Measurements from ENCODE around the gene HMGB3.

HMGB3 gene

DNA sequence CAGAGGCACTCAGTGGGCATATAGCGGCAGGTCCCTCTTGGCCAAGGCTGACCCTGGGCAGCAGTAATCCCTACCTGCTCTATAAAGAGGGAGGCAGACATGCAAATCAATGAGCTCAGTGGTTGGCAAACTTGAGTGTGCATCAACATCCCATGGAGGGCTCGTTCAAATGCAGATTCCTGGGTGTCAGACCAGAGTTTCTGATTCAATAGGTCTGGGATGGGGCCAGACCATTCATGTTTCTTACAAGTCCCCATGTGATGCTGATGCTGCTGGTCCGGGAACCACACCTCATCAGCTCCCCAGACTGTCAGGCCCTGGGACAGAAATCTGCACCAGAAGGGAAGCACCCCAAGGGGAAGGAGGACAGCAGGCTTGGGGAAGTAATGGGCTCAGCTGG is 38.9 kb upstream of the HMGB3 start:
- no CpG with 5 or more reads among the region's 3 CpGs for WGBS, 2 donors (ENCODE audit: extremely low coverage in 2 of 2, insufficient read length in 2 of 2, insufficient replicate concordance in 1 of 2)
- no peak overlapping the region for H3K9ac ChIP-seq (ENCODE audit: low read depth, low read length, poor library complexity)
- H3K27ac ChIP-seq (replicated peaks; ENCODE audit: low read length) = no peak overlapping the region
- H2BK120ac ChIP-seq (ENCODE audit: low read depth, low read length) = no peak overlapping the region
- H3K4me1 ChIP-seq (ENCODE audit: control insufficient read depth in 2 of 2, insufficient read depth in 1 of 2, low read depth in 1 of 2, low read length in 2 of 2) = no peaks in the 10 kb centered on the region
- H2AFZ ChIP-seq (ENCODE audit: low read length) = no peak overlapping the region
- no peak for DNase-seq (ENCODE audit: low spot score)
- H4K8ac ChIP-seq (ENCODE audit: low read depth, low read length) = no peak overlapping the region
- no peak overlapping the region for H2BK12ac ChIP-seq (ENCODE audit: low read length)
- H3K4me2 ChIP-seq (ENCODE audit: insufficient read depth, low read length, poor library complexity, severe bottlenecking) = no peak overlapping the region
- no peaks in the 10 kb centered on the region for H3K36me3 ChIP-seq (replicated peaks in 1 of 2; ENCODE audit: control insufficient read depth in 2 of 2, insufficient read depth in 2 of 2, low read length in 2 of 2)
- H3K27me3 ChIP-seq (ENCODE audit: control insufficient read depth in 3 of 3, insufficient read depth in 3 of 3, low read depth in 1 of 3, low read length in 3 of 3) = peaks cover 0 to 20% (median 0%) of the 10 kb centered on the region in 3 experiments
- no peak overlapping the region for H3K14ac ChIP-seq (ENCODE audit: low read length)
- no peak overlapping the region for H2AK5ac ChIP-seq (ENCODE audit: low read depth, low read length)
- no peak overlapping the region for H3K18ac ChIP-seq (ENCODE audit: low read length)
- no peak overlapping the region for H2BK15ac ChIP-seq (ENCODE audit: low read length)
- no peak overlapping the region for H3K4me3 ChIP-seq (ENCODE audit: low read length in 2 of 2)
- no peak overlapping the region for H3K23ac ChIP-seq (ENCODE audit: low read depth, low read length, poor library complexity)
- no peak overlapping the region for H3K4ac ChIP-seq (ENCODE audit: low read length)
- H4K91ac ChIP-seq (ENCODE audit: low read depth, low read length, poor library complexity) = no peak overlapping the region
- no peaks in the 10 kb centered on the region for H3K9me3 ChIP-seq (replicated peaks in 1 of 2; ENCODE audit: control insufficient read depth in 2 of 2, insufficient read depth in 1 of 2, low read depth in 1 of 2, low read length in 2 of 2)
- no peak overlapping the region for H2BK5ac ChIP-seq (ENCODE audit: low read length)
- H3K79me1 ChIP-seq (ENCODE audit: low read depth, low read length) = no peaks in the 10 kb centered on the region

DNA sequence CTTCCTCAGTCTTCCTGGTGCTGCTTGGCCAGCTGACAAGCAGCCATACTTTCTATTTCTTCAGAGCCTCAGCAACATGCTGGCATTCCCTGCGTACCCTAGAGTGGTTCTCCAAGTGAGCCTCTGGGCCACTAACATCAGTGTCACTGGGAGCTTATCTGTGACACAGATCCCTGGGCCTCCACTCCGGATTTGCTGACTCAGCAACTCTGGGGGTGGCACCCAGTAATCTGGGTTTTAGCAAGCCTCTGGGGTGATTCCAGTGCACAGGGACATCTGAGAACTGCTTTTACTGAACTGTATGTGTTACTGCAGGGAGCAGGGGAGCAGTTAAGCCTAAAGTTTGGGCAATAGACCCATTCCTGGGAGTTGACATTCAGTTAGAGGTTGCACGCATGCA is 28.2 kb upstream of the HMGB3 start:
- Histone ChIP-seq H3K4ac (ENCODE audit: low read length) (no peak overlapping the region), H3K4me2 (ENCODE audit: insufficient read depth, low read length, poor library complexity, severe bottlenecking) (no peak overlapping the region), H3K14ac (ENCODE audit: low read length) (no peak overlapping the region), H3K27me3 (ENCODE audit: control insufficient read depth in 3 of 3, insufficient read depth in 3 of 3, low read depth in 1 of 3, low read length in 3 of 3) (peaks cover 0 to 7% (median 0%) of the 10 kb centered on the region in 3 experiments), H2AFZ (ENCODE audit: low read length) (no peak overlapping the region), H3K27ac (replicated peaks; ENCODE audit: low read length) (no peak overlapping the region), H3K79me1 (ENCODE audit: low read depth, low read length) (no peaks in the 10 kb centered on the region), H2BK15ac (ENCODE audit: low read length) (no peak overlapping the region), H3K4me1 (ENCODE audit: control insufficient read depth in 2 of 2, insufficient read depth in 1 of 2, low read depth in 1 of 2, low read length in 2 of 2) (no peaks in the 10 kb centered on the region), H3K23ac (ENCODE audit: low read depth, low read length, poor library complexity) (no peak overlapping the region), H4K91ac (ENCODE audit: low read depth, low read length, poor library complexity) (no peak overlapping the region), H3K9ac (ENCODE audit: low read depth, low read length, poor library complexity) (no peak overlapping the region), H2BK12ac (ENCODE audit: low read length) (no peak overlapping the region), H4K8ac (ENCODE audit: low read depth, low read length) (no peak overlapping the region), H3K36me3 (replicated peaks in 1 of 2; ENCODE audit: control insufficient read depth in 2 of 2, insufficient read depth in 2 of 2, low read length in 2 of 2) (no peaks in the 10 kb centered on the region), H3K9me3 (replicated peaks in 1 of 2; ENCODE audit: control insufficient read depth in 2 of 2, insufficient read depth in 1 of 2, low read depth in 1 of 2, low read length in 2 of 2) (no peaks in the 10 kb centered on the region), H2BK120ac (ENCODE audit: low read depth, low read length) (no peak overlapping the region), H2AK5ac (ENCODE audit: low read depth, low read length) (no peak overlapping the region), H2BK5ac (ENCODE audit: low read length) (no peak overlapping the region), H3K4me3 (ENCODE audit: low read length in 2 of 2) (no peak overlapping the region), H3K18ac (ENCODE audit: low read length) (no peak overlapping the region)
- DNase-seq (ENCODE audit: low spot score) = no peak
- WGBS, 2 donors (ENCODE audit: extremely low coverage in 2 of 2, insufficient read length in 2 of 2, insufficient replicate concordance in 1 of 2) = no CpG with 5 or more reads among the region's 3 CpGs

- no CpG with 5 or more reads among the region's 2 CpGs for WGBS, 2 donors (ENCODE audit: extremely low coverage in 2 of 2, insufficient read length in 2 of 2, insufficient replicate concordance in 1 of 2)
- Histone ChIP-seq H2BK120ac (ENCODE audit: low read depth, low read length) (no peak overlapping the region), H4K91ac (ENCODE audit: low read depth, low read length, poor library complexity) (no peak overlapping the region), H3K14ac (ENCODE audit: low read length) (no peak overlapping the region), H3K9me3 (replicated peaks in 1 of 2; ENCODE audit: control insufficient read depth in 2 of 2, insufficient read depth in 1 of 2, low read depth in 1 of 2, low read length in 2 of 2) (no peaks in the 10 kb centered on the region), H3K9ac (ENCODE audit: low read depth, low read length, poor library complexity) (no peak overlapping the region), H3K23ac (ENCODE audit: low read depth, low read length, poor library complexity) (no peak overlapping the region), H3K4me3 (ENCODE audit: low read length in 2 of 2) (no peak overlapping the region), H3K18ac (ENCODE audit: low read length) (no peak overlapping the region), H2BK12ac (ENCODE audit: low read length) (no peak overlapping the region), H2BK5ac (ENCODE audit: low read length) (no peak overlapping the region), H3K4ac (ENCODE audit: low read length) (no peak overlapping the region), H3K27me3 (ENCODE audit: control insufficient read depth in 3 of 3, insufficient read depth in 3 of 3, low read depth in 1 of 3, low read length in 3 of 3) (peaks cover 0 to 7% (median 0%) of the 10 kb centered on the region in 3 experiments), H2BK15ac (ENCODE audit: low read length) (no peak overlapping the region), H3K79me1 (ENCODE audit: low read depth, low read length) (no peaks in the 10 kb centered on the region), H3K4me1 (ENCODE audit: control insufficient read depth in 2 of 2, insufficient read depth in 1 of 2, low read depth in 1 of 2, low read length in 2 of 2) (no peaks in the 10 kb centered on the region), H4K8ac (ENCODE audit: low read depth, low read length) (no peak overlapping the region), H3K4me2 (ENCODE audit: insufficient read depth, low read length, poor library complexity, severe bottlenecking) (no peak overlapping the region), H3K27ac (replicated peaks; ENCODE audit: low read length) (no peak overlapping the region), H3K36me3 (replicated peaks in 1 of 2; ENCODE audit: control insufficient read depth in 2 of 2, insufficient read depth in 2 of 2, low read length in 2 of 2) (no peaks in the 10 kb centered on the region), H2AFZ (ENCODE audit: low read length) (no peak overlapping the region), H2AK5ac (ENCODE audit: low read depth, low read length) (no peak overlapping the region)
- DNase-seq (ENCODE audit: low spot score) = no peak
Measured at GRCh38 chrX:150955590-150955989, 27.5 kb upstream of the HMGB3 start.

DNA sequence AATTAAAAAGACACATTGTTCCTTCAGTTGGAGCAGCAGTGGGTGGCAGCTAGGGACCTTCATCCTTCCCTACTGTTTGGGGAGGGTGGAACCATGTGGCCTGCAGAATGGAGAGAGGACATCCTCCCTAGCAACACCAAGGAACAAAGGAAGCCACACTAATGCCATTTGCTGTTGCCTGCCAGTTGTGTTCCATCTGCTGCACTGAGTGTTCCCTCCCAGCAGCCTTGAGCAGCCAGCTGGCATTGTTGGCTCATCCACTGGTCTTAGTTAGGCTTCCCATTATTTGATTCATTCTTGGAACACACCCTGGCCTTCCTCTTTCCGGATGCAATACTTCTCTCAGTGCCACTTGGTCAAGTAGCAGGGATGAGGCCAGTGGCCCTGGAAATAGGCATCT is 25.0 kb upstream of the HMGB3 start:
- Histone ChIP-seq H3K4me1 (ENCODE audit: control insufficient read depth in 2 of 2, insufficient read depth in 1 of 2, low read depth in 1 of 2, low read length in 2 of 2) (no peaks in the 10 kb centered on the region), H3K4me3 (ENCODE audit: low read length in 2 of 2) (no peak overlapping the region), H3K23ac (ENCODE audit: low read depth, low read length, poor library complexity) (no peak overlapping the region), H2BK120ac (ENCODE audit: low read depth, low read length) (no peak overlapping the region), H2BK12ac (ENCODE audit: low read length) (no peak overlapping the region), H2BK5ac (ENCODE audit: low read length) (no peak overlapping the region), H3K14ac (ENCODE audit: low read length) (no peak overlapping the region), H4K91ac (ENCODE audit: low read depth, low read length, poor library complexity) (no peak overlapping the region), H2AFZ (ENCODE audit: low read length) (no peak overlapping the region), H2BK15ac (ENCODE audit: low read length) (no peak overlapping the region), H3K18ac (ENCODE audit: low read length) (no peak overlapping the region), H3K9me3 (replicated peaks in 1 of 2; ENCODE audit: control insufficient read depth in 2 of 2, insufficient read depth in 1 of 2, low read depth in 1 of 2, low read length in 2 of 2) (no peaks in the 10 kb centered on the region), H3K4me2 (ENCODE audit: insufficient read depth, low read length, poor library complexity, severe bottlenecking) (no peak overlapping the region), H3K4ac (ENCODE audit: low read length) (no peak overlapping the region), H3K27ac (replicated peaks; ENCODE audit: low read length) (no peak overlapping the region), H3K79me1 (ENCODE audit: low read depth, low read length) (no peaks in the 10 kb centered on the region), H2AK5ac (ENCODE audit: low read depth, low read length) (no peak overlapping the region), H3K9ac (ENCODE audit: low read depth, low read length, poor library complexity) (no peak overlapping the region), H3K27me3 (ENCODE audit: control insufficient read depth in 3 of 3, insufficient read depth in 3 of 3, low read depth in 1 of 3, low read length in 3 of 3) (no peaks in the 10 kb centered on the region), H3K36me3 (replicated peaks in 1 of 2; ENCODE audit: control insufficient read depth in 2 of 2, insufficient read depth in 2 of 2, low read length in 2 of 2) (no peaks in the 10 kb centered on the region), H4K8ac (ENCODE audit: low read depth, low read length) (no peak overlapping the region)
- no CpG with 5 or more reads among the region's 1 CpG for WGBS, 2 donors (ENCODE audit: extremely low coverage in 2 of 2, insufficient read length in 2 of 2, insufficient replicate concordance in 1 of 2)
- no peak for DNase-seq (ENCODE audit: low spot score)

Data from neuronal stem cell (in vitro differentiated cells).